ENCODE results near the gene PEX14.

Gene PEX14

GRCh38 chr1:10679496-10680220 is 204.9 kb downstream of the PEX14 start:
- H3K36me3 ChIP-seq (ENCODE audit: control insufficient read depth, insufficient read depth, low read length) = no peaks in the 10 kb centered on the region
- no peak overlapping the region for H3K4me2 ChIP-seq (ENCODE audit: low read length)
- no peak overlapping the region for H3K9ac ChIP-seq
- no peaks in the 10 kb centered on the region for H3K4me1 ChIP-seq
- H3K79me2 ChIP-seq = no peaks in the 10 kb centered on the region
- H3K4me3 ChIP-seq (ENCODE audit: low read depth, low read length) = no peak overlapping the region
- no peaks in the 10 kb centered on the region for H3K27me3 ChIP-seq (ENCODE audit: control insufficient read depth, insufficient read depth, low read length)
- TF ChIP-seq, protein P1, sequence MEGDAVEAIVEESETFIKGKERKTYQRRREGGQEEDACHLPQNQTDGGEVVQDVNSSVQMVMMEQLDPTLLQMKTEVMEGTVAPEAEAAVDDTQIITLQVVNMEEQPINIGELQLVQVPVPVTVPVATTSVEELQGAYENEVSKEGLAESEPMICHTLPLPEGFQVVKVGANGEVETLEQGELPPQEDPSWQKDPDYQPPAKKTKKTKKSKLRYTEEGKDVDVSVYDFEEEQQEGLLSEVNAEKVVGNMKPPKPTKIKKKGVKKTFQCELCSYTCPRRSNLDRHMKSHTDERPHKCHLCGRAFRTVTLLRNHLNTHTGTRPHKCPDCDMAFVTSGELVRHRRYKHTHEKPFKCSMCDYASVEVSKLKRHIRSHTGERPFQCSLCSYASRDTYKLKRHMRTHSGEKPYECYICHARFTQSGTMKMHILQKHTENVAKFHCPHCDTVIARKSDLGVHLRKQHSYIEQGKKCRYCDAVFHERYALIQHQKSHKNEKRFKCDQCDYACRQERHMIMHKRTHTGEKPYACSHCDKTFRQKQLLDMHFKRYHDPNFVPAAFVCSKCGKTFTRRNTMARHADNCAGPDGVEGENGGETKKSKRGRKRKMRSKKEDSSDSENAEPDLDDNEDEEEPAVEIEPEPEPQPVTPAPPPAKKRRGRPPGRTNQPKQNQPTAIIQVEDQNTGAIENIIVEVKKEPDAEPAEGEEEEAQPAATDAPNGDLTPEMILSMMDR (IDR thresholded peaks at IDR 0.05) = no peak
- H2AFZ ChIP-seq = no peak overlapping the region
- no peak overlapping the region for H3K27ac ChIP-seq
- H3K9me3 ChIP-seq (ENCODE audit: control insufficient read depth, low read length) = no peaks in the 10 kb centered on the region
